Naive thymus-derived CD4-positive, alpha-beta T cell (primary cell): Measurements from ENCODE around the gene CLCN7. TPM values are rescaled to one million over a fixed set of nuclear protein-coding genes. Genes with fewer than 3 reads are reported as not detected.

ENCODE experiments used
- ATAC-seq: fragments of 150-1000 bp; cut with Tn5 transposase; 2 replicates; pipeline ENCODE4 v1.10.0; 2021; ENCODE audit warnings: mild to moderate bottlenecking, moderate library complexity
- CTCF ChIA-PET: fragments of 350-600 bp; sonication (Branson Sonifier 250); formaldehyde crosslinking; loops from one replicate; lab custom pipeline; 2021; ENCODE audit warnings: antibody characterized with exemption; lab: Charles Lee
- POLR2A ChIA-PET: fragments of 350-600 bp; sonication (Branson Sonifier 250); formaldehyde crosslinking; loops from one replicate; lab custom pipeline; 2021; ENCODE audit warnings: antibody characterized with exemption, inconsistent platforms; lab: Charles Lee
- DNase-seq, 9 donors: peaks; one replicate each; pipeline versions ENCODE4 v3.0.0 to v3.0.0-alpha.2; 2020 to 2022; ENCODE audit warnings: mixed read lengths in 1 of 9
- H3K27ac ChIP-seq: one replicate; pipeline ENCODE4 v1.7.0; 2013; ENCODE audit warnings: mild to moderate bottlenecking, low read depth, low read length, moderate library complexity
- H3K27me3 ChIP-seq, 2 donors: one replicate each; pipeline ENCODE4 v1.7.0; 2013; ENCODE audit warnings: low read length in 2 of 2, mild to moderate bottlenecking in 2 of 2, moderate library complexity in 2 of 2; ENCODE audit not compliant: control insufficient read depth in 2 of 2, insufficient read depth in 2 of 2
- H3K36me3 ChIP-seq, 3 experiments: 1 replicate in 2 of 3; 2 replicates in 1 of 3; pipeline ENCODE4 v1.7.0; 2013; ENCODE audit warnings: low read length in 3 of 3, mild to moderate bottlenecking in 3 of 3, moderate library complexity in 1 of 3; ENCODE audit not compliant: insufficient read depth in 3 of 3, control insufficient read depth in 2 of 3
- H3K4me1 ChIP-seq, 2 donors: one replicate each; pipeline ENCODE4 v1.7.0; 2013; ENCODE audit warnings: low read length in 2 of 2, mild to moderate bottlenecking in 2 of 2, moderate library complexity in 1 of 2; ENCODE audit not compliant: control insufficient read depth in 2 of 2, insufficient read depth in 2 of 2
- H3K4me3 ChIP-seq: 2 replicates; pipeline ENCODE4 v1.7.0; 2013; ENCODE audit warnings: mild to moderate bottlenecking, low read length
- H3K9me3 ChIP-seq, 3 experiments: 1 replicate in 2 of 3; 2 replicates in 1 of 3; pipeline ENCODE4 v1.7.0; 2013; ENCODE audit warnings: low read length in 3 of 3; ENCODE audit not compliant: control insufficient read depth in 2 of 3
- H3K27ac Mint-ChIP-seq, 9 donors: one replicate each; pipeline ENCODE4 v1.8.0; 2020 to 2022; ENCODE audit warnings: mixed read lengths in 9 of 9, mild to moderate bottlenecking in 8 of 9, moderate library complexity in 5 of 9, inconsistent platforms in 2 of 9
- H3K27me3 Mint-ChIP-seq, 5 donors: one replicate each; pipeline ENCODE4 v1.8.0; 2021 to 2022; ENCODE audit warnings: mixed read lengths in 5 of 5, mild to moderate bottlenecking in 1 of 5
- H3K36me3 Mint-ChIP-seq, 5 donors: one replicate each; pipeline ENCODE4 v1.8.0; 2020 to 2022; ENCODE audit warnings: mixed read lengths in 5 of 5, mild to moderate bottlenecking in 3 of 5, inconsistent platforms in 1 of 5
- H3K4me1 Mint-ChIP-seq, 7 donors: one replicate each; pipeline ENCODE4 v1.8.0; 2020 to 2022; ENCODE audit warnings: mixed read lengths in 7 of 7, mild to moderate bottlenecking in 3 of 7, inconsistent platforms in 1 of 7
- H3K4me3 Mint-ChIP-seq, 10 donors: one replicate each; pipeline ENCODE4 v1.8.0; 2020 to 2022; ENCODE audit warnings: mild to moderate bottlenecking in 10 of 10, mixed read lengths in 10 of 10, moderate library complexity in 6 of 10, inconsistent platforms in 2 of 10
- H3K9me3 Mint-ChIP-seq, 11 donors: one replicate each; pipeline ENCODE4 v1.8.0; 2020 to 2022; ENCODE audit warnings: mixed read lengths in 11 of 11, mild to moderate bottlenecking in 4 of 11, inconsistent platforms in 1 of 11, moderate library complexity in 1 of 11
- intact Hi-C, 2 donors: fragments of 100-400 bp; cut with micrococcal nuclease; formaldehyde crosslinking; loops; one replicate each; pipeline ENCODE4 v1.15.1; 2023
- polyA plus RNA-seq, 2 donors: library from polyadenylated mRNA; unstranded; fragments of 300-500 nt; fragmentation: Illumina TruSeq; gene quantifications; one replicate each; pipeline ENCODE4 v1.2.3, GENCODE V29; 2021
- total RNA-seq, 6 experiments: library from RNA in 5 of 6; stranded (reverse) in 5 of 6; gene quantifications; 1 replicate in 5 of 6; 2 replicates in 1 of 6; pipeline ENCODE4 v1.2.3 and lab custom pipeline; 2021 to 2026

CLCN7 gene
- total and polyA plus RNA-seq, 7 experiments from 2014 or later: 17.0 to 140 (median 106) TPM

DNA sequence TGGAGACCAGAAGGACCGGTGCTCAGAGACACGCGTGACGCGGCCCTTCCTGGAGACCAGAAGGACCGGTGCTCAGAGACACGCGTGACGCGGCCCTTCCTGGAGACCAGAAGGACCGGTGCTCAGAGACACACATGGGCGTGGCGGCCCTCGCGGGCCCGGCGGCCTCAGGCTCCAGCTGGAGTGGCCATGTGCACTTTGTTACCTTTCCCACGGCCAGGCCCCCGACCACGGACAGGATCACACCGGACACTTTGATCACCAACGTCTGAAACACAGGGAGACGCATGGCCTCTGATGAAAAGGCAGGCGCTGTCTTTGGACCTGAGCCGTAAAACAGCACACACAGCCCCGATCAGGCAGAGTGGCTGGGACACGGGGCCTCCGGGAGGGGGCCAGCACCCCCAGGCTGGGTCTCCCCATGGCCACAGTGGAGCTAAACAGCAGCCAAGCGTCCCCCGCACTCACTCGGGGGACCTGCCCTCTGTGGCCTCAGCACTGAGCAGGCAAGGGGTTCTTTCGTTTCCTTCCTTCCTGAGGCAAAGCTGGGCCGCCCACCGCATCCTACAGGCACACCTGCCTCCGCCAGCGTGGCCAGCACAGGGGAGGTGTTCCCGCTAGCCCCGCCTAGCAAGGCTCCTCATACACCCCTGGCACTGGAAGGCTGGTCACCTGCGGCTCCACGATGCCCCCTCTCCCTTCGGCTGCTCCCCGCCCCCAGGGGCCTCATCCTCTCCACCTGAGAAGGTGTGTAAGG is 17.2 kb downstream of the CLCN7 start:
- no peaks in the 10 kb centered on the region for H3K4me1 ChIP-seq
- no peak overlapping the region for H3K4me3 Mint-ChIP-seq
- no peaks in the 10 kb centered on the region for H3K27me3 ChIP-seq
- H3K27ac ChIP-seq: no peak overlapping the region
- DNase-seq (no peak), ATAC-seq (no peak)
- no peaks in the 10 kb centered on the region for H3K9me3 ChIP-seq
- no peaks in the 10 kb centered on the region for H3K9me3 Mint-ChIP-seq
- intact Hi-C loops: no loop called here
- H3K27ac Mint-ChIP-seq: no peak overlapping the region
- H3K4me3 ChIP-seq: no peak overlapping the region
- peaks cover 0 to 6% (median 0%) of the 10 kb centered on the region in 5 donors for H3K36me3 Mint-ChIP-seq
- ChIA-PET CTCF (no interaction called here), POLR2A (no interaction called here)
- no peaks in the 10 kb centered on the region for H3K27me3 Mint-ChIP-seq
- peaks cover 0 to 86% (median 11%) of the 10 kb centered on the region in 3 experiments for H3K36me3 ChIP-seq
- H3K4me1 Mint-ChIP-seq: peaks cover 0 to 6% (median 0%) of the 10 kb centered on the region in 7 donors

- ATAC-seq (no peak), DNase-seq (no peak)
- no peaks in the 10 kb centered on the region for H3K9me3 Mint-ChIP-seq
- intact Hi-C loops: no loop called here
- peaks cover 0 to 4% (median 0%) of the 10 kb centered on the region in 5 donors for H3K36me3 Mint-ChIP-seq
- no peak overlapping the region for H3K27ac Mint-ChIP-seq
- no peaks in the 10 kb centered on the region for H3K27me3 ChIP-seq
- ChIA-PET CTCF (no interaction called here), POLR2A (no interaction called here)
- no peaks in the 10 kb centered on the region for H3K27me3 Mint-ChIP-seq
- peaks cover 0 to 6% (median 0%) of the 10 kb centered on the region in 7 donors for H3K4me1 Mint-ChIP-seq
- no peak overlapping the region for H3K4me3 Mint-ChIP-seq
- H3K4me3 ChIP-seq: no peak overlapping the region
- no peak overlapping the region for H3K27ac ChIP-seq
- no peaks in the 10 kb centered on the region for H3K9me3 ChIP-seq
- H3K4me1 ChIP-seq: no peaks in the 10 kb centered on the region
- H3K36me3 ChIP-seq: peaks cover 0 to 91% (median 11%) of the 10 kb centered on the region in 3 experiments
Observed at GRCh38 chr16:1456951-1457350, 17.9 kb downstream of the CLCN7 start.

- CTCF ChIA-PET: no interaction called here
- Histone ChIP-seq H3K4me1 (no peaks in the 10 kb centered on the region), H3K9me3 (no peaks in the 10 kb centered on the region), H3K36me3 (peaks cover 0 to 91% (median 11%) of the 10 kb centered on the region in 3 experiments), H3K27ac (no peak overlapping the region), H3K27me3 (no peaks in the 10 kb centered on the region), H3K4me3 (no peak overlapping the region)
- Mint-ChIP-seq H3K36me3 (peaks cover 0 to 8% (median 0%) of the 10 kb centered on the region in 5 donors), H3K4me3 (no peak overlapping the region), H3K9me3 (no peaks in the 10 kb centered on the region), H3K27ac (no peak overlapping the region), H3K27me3 (no peaks in the 10 kb centered on the region), H3K4me1 (peaks cover 0 to 4% (median 0%) of the 10 kb centered on the region in 7 donors)
- intact Hi-C loops: no loop called here
- ATAC-seq (no peak), DNase-seq (no peak)
- POLR2A ChIA-PET: no interaction called here
Observed at GRCh38 chr16:1455190-1456171, 19.3 kb downstream of the CLCN7 start.

- H3K36me3 Mint-ChIP-seq: peaks cover 0 to 8% (median 2%) of the 10 kb centered on the region in 5 donors
- no peak overlapping the region for H3K27ac ChIP-seq
- H3K4me1 Mint-ChIP-seq: peaks cover 0 to 2% (median 0%) of the 10 kb centered on the region in 7 donors
Observed at GRCh38 chr16:1454561-1454960, 20.3 kb downstream of the CLCN7 start.

GRCh38 chr16:1453316-1453715 is 21.5 kb downstream of the CLCN7 start:
- ATAC-seq: no peak
- no peak overlapping the region for H3K4me3 ChIP-seq
- no peaks in the 10 kb centered on the region for H3K4me1 ChIP-seq
- POLR2A ChIA-PET: no interaction called here
- no peak overlapping the region for H3K27ac ChIP-seq
- peak overlapping the region in 2 of 9 donors; percentile 31 to 65 for H3K27ac Mint-ChIP-seq
- intact Hi-C loops: no loop called here
- no peaks in the 10 kb centered on the region for H3K27me3 Mint-ChIP-seq
- CTCF ChIA-PET: no interaction called here
- H3K9me3 Mint-ChIP-seq: no peaks in the 10 kb centered on the region
- H3K36me3 ChIP-seq: peaks cover 0 to 95% (median 4%) of the 10 kb centered on the region in 3 experiments
- H3K4me3 Mint-ChIP-seq: peak overlapping the region in 3 of 10 donors; percentile 35 to 47 (median 45)
- peaks cover 0 to 8% (median 0%) of the 10 kb centered on the region in 5 donors for H3K36me3 Mint-ChIP-seq
- H3K27me3 ChIP-seq: no peaks in the 10 kb centered on the region
- H3K9me3 ChIP-seq: no peaks in the 10 kb centered on the region
- H3K4me1 Mint-ChIP-seq: no peaks in the 10 kb centered on the region
- no peak for DNase-seq

More at GRCh38 chr16:1454561-1454960, 20.3 kb downstream of the CLCN7 start:
- H3K9me3 ChIP-seq: no peaks in the 10 kb centered on the region
- Mint-ChIP-seq H3K27me3 (no peaks in the 10 kb centered on the region), H3K4me3 (no peak overlapping the region), H3K27ac (no peak overlapping the region), H3K9me3 (no peaks in the 10 kb centered on the region)
- no peak for ATAC-seq
- no peaks in the 10 kb centered on the region for H3K4me1 ChIP-seq
- no peak overlapping the region for H3K4me3 ChIP-seq
- peaks cover 0 to 91% (median 4%) of the 10 kb centered on the region in 3 experiments for H3K36me3 ChIP-seq
- H3K27me3 ChIP-seq: no peaks in the 10 kb centered on the region
- intact Hi-C loops: no loop called here
- POLR2A ChIA-PET: interaction anchor here (0.6 to 0.7 kb wide), 2 partner anchors 47 to 61 kb away, joined by 3 to 4 read pairs; no protein-coding TSS in a partner anchor
- CTCF ChIA-PET: no interaction called here
- no peak for DNase-seq

GRCh38 chr16:1452530-1452929 is 22.3 kb downstream of the CLCN7 start:
- no peaks in the 10 kb centered on the region for H3K9me3 ChIP-seq
- no peaks in the 10 kb centered on the region for H3K9me3 Mint-ChIP-seq
- H3K27ac ChIP-seq: no peak overlapping the region
- CTCF ChIA-PET: no interaction called here
- no peaks in the 10 kb centered on the region for H3K4me1 ChIP-seq
- peaks cover 0 to 8% (median 0%) of the 10 kb centered on the region in 5 donors for H3K36me3 Mint-ChIP-seq
- DNase-seq: no peak
- POLR2A ChIA-PET: no interaction called here
- H3K27me3 ChIP-seq: no peaks in the 10 kb centered on the region
- ATAC-seq: no peak
- no peak overlapping the region for H3K4me3 ChIP-seq
- intact Hi-C loops: no loop called here
- H3K4me3 Mint-ChIP-seq: no peak overlapping the region
- no peak overlapping the region for H3K27ac Mint-ChIP-seq
- no peaks in the 10 kb centered on the region for H3K27me3 Mint-ChIP-seq
- peaks cover 0 to 95% (median 4%) of the 10 kb centered on the region in 3 experiments for H3K36me3 ChIP-seq
- H3K4me1 Mint-ChIP-seq: no peaks in the 10 kb centered on the region
